ENCODE results near the gene MLLT6. TPM values are rescaled to one million over a fixed set of nuclear protein-coding genes. Genes with fewer than 3 reads are reported as not detected.
A peak's percentile ranks its signal among the peaks of the same experiment; 100 is the strongest.

The MLLT6 gene
- total RNA-seq, 1 donor from 2014 or later, result 20.9 TPM

DNA sequence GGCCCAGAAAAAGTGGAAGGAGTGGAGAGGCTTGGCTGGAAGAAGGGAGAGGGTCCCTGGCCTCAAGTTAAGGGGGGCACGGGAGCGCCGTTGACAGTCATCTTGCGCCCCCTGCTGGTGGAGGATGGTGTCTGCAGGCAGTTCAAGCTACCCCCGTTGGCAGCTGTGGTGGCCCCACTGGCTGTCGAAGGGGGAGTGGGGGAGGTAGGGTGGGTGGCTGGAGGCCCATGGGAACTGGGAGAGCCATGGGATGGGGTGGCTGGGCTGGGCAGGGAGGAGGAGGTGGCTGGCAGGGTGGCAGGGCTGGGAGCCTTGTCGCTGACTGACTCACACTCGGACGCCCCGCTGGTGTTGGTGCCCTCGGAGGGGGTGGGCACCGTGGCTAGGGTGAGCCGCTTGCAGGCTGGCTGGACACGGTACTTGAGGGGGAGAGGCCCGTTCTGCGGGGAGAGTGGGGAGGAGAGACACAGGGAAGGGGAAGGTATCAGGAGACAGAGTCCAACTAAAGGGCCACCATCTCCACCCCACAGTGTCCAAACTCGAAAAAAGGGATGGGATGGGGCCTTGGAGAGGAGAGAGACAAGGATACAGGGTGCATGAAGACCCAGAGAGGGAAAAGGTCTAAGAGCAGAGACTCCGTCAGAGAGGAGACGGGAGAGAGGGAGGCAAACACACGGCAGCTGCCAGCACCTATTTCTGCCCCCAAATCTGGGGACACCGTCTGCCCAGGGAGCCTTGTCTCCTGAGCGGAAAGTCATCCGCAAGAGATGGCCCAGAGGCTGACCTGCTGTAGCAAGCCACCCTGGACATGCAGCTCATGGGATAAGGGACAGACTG lies 30.3 kb downstream of the MLLT6 start:
- Histone ChIP-seq H3K27ac (ENCODE audit: low read depth, low read length) (no peak overlapping the region), H3K4me3 (ENCODE audit: insufficient read depth, low read depth, low read length) (no peak overlapping the region), H3K79me2 (ENCODE audit: insufficient read depth, low read length) (peaks cover 16% of the 10 kb centered on the region), H4K20me1 (ENCODE audit: insufficient read depth, low read length) (peaks cover 80% of the 10 kb centered on the region), H3K9me3 (ENCODE audit: insufficient read depth, low read depth, low read length) (no peaks in the 10 kb centered on the region), H3K4me1 (ENCODE audit: insufficient read depth, low read length) (peaks cover 9% of the 10 kb centered on the region), H3K4me2 (ENCODE audit: low read length) (no peak overlapping the region), H2AFZ (ENCODE audit: low read depth, low read length) (no peak overlapping the region), H3K9ac (ENCODE audit: low read length) (no peak overlapping the region), H3K36me3 (ENCODE audit: insufficient read depth, low read length) (peaks cover 17% of the 10 kb centered on the region), H3K27me3 (ENCODE audit: insufficient read depth, low read length) (no peaks in the 10 kb centered on the region)
- no peak overlapping the region for H3K27ac Mint-ChIP-seq (ENCODE audit: unreplicated experiment)
- no peak for FAIRE-seq
- peaks cover 5% of the 10 kb centered on the region for H3K4me1 Mint-ChIP-seq (ENCODE audit: low read depth, unreplicated experiment)
- TF ChIP-seq, protein P1, sequence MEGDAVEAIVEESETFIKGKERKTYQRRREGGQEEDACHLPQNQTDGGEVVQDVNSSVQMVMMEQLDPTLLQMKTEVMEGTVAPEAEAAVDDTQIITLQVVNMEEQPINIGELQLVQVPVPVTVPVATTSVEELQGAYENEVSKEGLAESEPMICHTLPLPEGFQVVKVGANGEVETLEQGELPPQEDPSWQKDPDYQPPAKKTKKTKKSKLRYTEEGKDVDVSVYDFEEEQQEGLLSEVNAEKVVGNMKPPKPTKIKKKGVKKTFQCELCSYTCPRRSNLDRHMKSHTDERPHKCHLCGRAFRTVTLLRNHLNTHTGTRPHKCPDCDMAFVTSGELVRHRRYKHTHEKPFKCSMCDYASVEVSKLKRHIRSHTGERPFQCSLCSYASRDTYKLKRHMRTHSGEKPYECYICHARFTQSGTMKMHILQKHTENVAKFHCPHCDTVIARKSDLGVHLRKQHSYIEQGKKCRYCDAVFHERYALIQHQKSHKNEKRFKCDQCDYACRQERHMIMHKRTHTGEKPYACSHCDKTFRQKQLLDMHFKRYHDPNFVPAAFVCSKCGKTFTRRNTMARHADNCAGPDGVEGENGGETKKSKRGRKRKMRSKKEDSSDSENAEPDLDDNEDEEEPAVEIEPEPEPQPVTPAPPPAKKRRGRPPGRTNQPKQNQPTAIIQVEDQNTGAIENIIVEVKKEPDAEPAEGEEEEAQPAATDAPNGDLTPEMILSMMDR (IDR thresholded peaks at IDR 0.05; ENCODE audit: insufficient read depth, low read depth, low read length), result peak; percentile 59
- TF ChIP-seq EZH2 (IDR thresholded peaks at IDR 0.05; ENCODE audit: insufficient read depth, low read length), result no peak
- H3K4me3 Mint-ChIP-seq (ENCODE audit: unreplicated experiment), result no peak overlapping the region
- DNase-seq (ENCODE audit: low read depth), result no peak
- no peaks in the 10 kb centered on the region for H3K27me3 Mint-ChIP-seq (ENCODE audit: low read depth, unreplicated experiment)
- H3K36me3 Mint-ChIP-seq (ENCODE audit: low read depth, unreplicated experiment), result peaks cover 21% of the 10 kb centered on the region
- no peaks in the 10 kb centered on the region for H3K9me3 Mint-ChIP-seq (ENCODE audit: unreplicated experiment)

DNA sequence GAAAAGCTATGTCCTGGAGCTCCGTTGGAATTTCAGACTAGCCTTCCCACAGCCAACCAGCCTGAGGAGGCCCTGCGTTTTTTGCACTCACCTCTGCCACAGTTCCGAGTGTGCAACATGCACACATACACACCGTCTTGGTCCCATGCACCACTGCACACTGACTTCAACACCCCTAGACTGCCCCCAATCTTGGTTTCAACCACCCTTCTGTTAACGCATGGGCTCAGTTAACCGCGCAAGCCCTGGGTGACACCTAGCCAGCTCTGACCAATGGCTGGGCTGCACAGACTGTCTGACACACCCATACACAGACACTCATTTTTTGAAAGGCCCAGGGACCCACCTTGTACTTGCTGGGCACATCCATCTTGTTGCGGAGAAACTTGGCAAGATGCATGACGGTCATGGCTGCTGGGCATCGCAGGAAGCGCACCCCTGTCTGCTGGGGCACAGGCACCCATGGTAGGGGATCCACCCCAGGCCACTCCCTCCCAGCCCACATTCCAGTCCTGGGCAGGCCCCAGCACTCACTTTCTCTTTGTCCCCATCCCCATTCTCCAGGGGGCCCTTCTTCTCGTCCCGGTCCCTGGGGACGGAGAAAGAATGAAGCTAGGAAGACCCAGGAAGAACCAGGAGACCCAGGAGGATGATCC lies 33.1 kb downstream of the MLLT6 start:
- no peak overlapping the region for H3K4me3 ChIP-seq (ENCODE audit: insufficient read depth, low read depth, low read length)
- Mint-ChIP-seq H3K27ac (ENCODE audit: unreplicated experiment) (no peak overlapping the region), H3K27me3 (ENCODE audit: low read depth, unreplicated experiment) (no peaks in the 10 kb centered on the region), H3K4me1 (ENCODE audit: low read depth, unreplicated experiment) (peaks cover 11% of the 10 kb centered on the region), H3K4me3 (ENCODE audit: unreplicated experiment) (no peak overlapping the region), H3K36me3 (ENCODE audit: low read depth, unreplicated experiment) (peaks cover 15% of the 10 kb centered on the region), H3K9me3 (ENCODE audit: unreplicated experiment) (no peaks in the 10 kb centered on the region)
- peaks cover 17% of the 10 kb centered on the region for H3K36me3 ChIP-seq (ENCODE audit: insufficient read depth, low read length)
- H3K27me3 ChIP-seq (ENCODE audit: insufficient read depth, low read length), result no peaks in the 10 kb centered on the region
- H3K79me2 ChIP-seq (ENCODE audit: insufficient read depth, low read length), result peaks cover 43% of the 10 kb centered on the region
- DNase-seq (ENCODE audit: low read depth), result no peak
- no peak overlapping the region for H3K4me2 ChIP-seq (ENCODE audit: low read length)
- H3K9me3 ChIP-seq (ENCODE audit: insufficient read depth, low read depth, low read length), result no peaks in the 10 kb centered on the region
- H3K9ac ChIP-seq (ENCODE audit: low read length), result no peak overlapping the region
- TF ChIP-seq, protein P1 (IDR thresholded peaks at IDR 0.05; ENCODE audit: insufficient read depth, low read depth, low read length), result no peak
- TF ChIP-seq EZH2 (IDR thresholded peaks at IDR 0.05; ENCODE audit: insufficient read depth, low read length), result no peak
- no peak overlapping the region for H2AFZ ChIP-seq (ENCODE audit: low read depth, low read length)
- H3K4me1 ChIP-seq (ENCODE audit: insufficient read depth, low read length), result peaks cover 14% of the 10 kb centered on the region
- FAIRE-seq, result no peak
- H4K20me1 ChIP-seq (ENCODE audit: insufficient read depth, low read length), result peaks cover 84% of the 10 kb centered on the region
- no peak overlapping the region for H3K27ac ChIP-seq (ENCODE audit: low read depth, low read length)

Measured in astrocyte (in vitro differentiated cells and primary cell).